Measurements from ENCODE around the gene MCC. TPM values are rescaled to one million over a fixed set of nuclear protein-coding genes. Genes with fewer than 3 reads are reported as not detected.

Gene MCC
- total RNA-seq, 1 experiment from 2014 or later: 0.60 TPM

GRCh38 chr5:113118765-113119164 lies 369.5 kb downstream of the MCC start:
- Histone ChIP-seq H3K27ac (ENCODE audit: low read depth, low read length, poor library complexity, severe bottlenecking) (no peak overlapping the region), H3K4me3 (ENCODE audit: low read depth, low read length, poor library complexity, severe bottlenecking) (no peak overlapping the region), H3K4me1 (ENCODE audit: insufficient read depth, low read length, poor library complexity, severe bottlenecking) (no peaks in the 10 kb centered on the region), H3K36me3 (ENCODE audit: insufficient read depth, low read length, poor library complexity, severe bottlenecking) (no peaks in the 10 kb centered on the region), H3K9me3 (ENCODE audit: low read depth, low read length, poor library complexity, severe bottlenecking) (no peaks in the 10 kb centered on the region), H3K27me3 (replicated peaks; ENCODE audit: insufficient read depth, low read depth, low read length, poor library complexity) (no peaks in the 10 kb centered on the region)
- ChIA-PET POLR2A (ENCODE audit: low non-redundant PET) (no interaction called here), CTCF (no interaction called here)
- intact Hi-C loops (cut with micrococcal nuclease; ENCODE audit: unreplicated experiment): no loop called here
- BruUV-seq (replicated peaks): no TSS peak
- TF ChIP-seq EZH2 (IDR thresholded peaks at IDR 0.05; ENCODE audit: borderline replicate concordance, low read depth, low read length, poor library complexity, severe bottlenecking) (no peak), CTCF (conservative IDR thresholded peaks at IDR 0.05; ENCODE audit: low read depth, low read length) (no peak)
- no peak for DNase-seq (ENCODE audit: low spot score)

DNA sequence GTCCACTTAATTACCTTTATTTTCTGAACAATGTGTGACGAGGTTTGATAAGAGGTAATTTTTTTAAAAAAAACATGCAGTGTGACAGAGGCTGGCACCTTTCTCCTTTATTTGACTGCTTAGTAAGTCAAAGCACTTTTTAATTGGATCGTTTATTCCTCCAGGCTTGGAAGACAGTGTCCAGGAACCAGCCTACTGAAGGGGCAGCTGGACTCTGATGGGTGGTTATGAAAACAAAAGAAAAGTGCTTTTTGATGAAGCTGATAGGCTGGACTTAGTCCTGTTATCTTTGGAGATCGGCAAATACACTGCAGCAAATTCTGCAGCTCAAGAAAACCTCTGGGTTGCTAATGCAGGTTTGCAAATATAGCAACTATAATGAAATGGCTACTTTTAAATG lies 370.0 kb downstream of the MCC start:
- H3K36me3 ChIP-seq (ENCODE audit: insufficient read depth, low read length, poor library complexity, severe bottlenecking): no peaks in the 10 kb centered on the region
- CTCF ChIA-PET: no interaction called here
- DNase-seq (ENCODE audit: low spot score): no peak
- H3K4me3 ChIP-seq (ENCODE audit: low read depth, low read length, poor library complexity, severe bottlenecking): no peak overlapping the region
- no peaks in the 10 kb centered on the region for H3K27me3 ChIP-seq (replicated peaks; ENCODE audit: insufficient read depth, low read depth, low read length, poor library complexity)
- no peaks in the 10 kb centered on the region for H3K9me3 ChIP-seq (ENCODE audit: low read depth, low read length, poor library complexity, severe bottlenecking)
- TF ChIP-seq EZH2 (IDR thresholded peaks at IDR 0.05; ENCODE audit: borderline replicate concordance, low read depth, low read length, poor library complexity, severe bottlenecking) (no peak), CTCF (conservative IDR thresholded peaks at IDR 0.05; ENCODE audit: low read depth, low read length) (no peak)
- intact Hi-C loops (cut with micrococcal nuclease; ENCODE audit: unreplicated experiment): no loop called here
- POLR2A ChIA-PET (ENCODE audit: low non-redundant PET): no interaction called here
- H3K27ac ChIP-seq (ENCODE audit: low read depth, low read length, poor library complexity, severe bottlenecking): no peak overlapping the region
- BruUV-seq (replicated peaks): no TSS peak
- H3K4me1 ChIP-seq (ENCODE audit: insufficient read depth, low read length, poor library complexity, severe bottlenecking): no peaks in the 10 kb centered on the region

DNA sequence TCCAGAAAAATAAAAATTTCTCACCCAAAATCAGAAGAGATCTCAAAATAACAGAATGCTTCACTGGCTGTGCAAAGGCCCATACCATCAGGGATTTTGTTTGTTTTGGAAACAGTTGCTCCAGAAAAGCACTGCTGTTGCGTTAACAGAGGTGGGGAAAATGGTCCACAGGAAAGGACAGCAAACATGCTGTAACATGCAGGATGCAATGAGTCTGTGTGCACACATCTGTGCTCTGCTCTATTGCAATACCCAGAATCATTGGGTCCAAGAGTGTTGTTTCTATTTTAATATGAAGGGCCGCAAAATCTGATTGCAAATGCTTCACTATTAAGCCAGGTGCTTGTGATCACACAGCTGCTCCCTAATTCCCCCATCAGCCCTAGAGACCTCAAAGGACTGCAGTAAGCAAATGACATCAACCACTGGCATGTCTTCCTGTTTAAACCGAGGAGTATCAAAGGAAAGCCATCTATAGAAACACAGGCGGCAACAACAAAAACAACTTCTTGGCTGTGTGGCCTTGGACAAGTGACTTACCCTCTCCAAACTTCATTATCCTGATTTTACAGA lies 370.6 kb downstream of the MCC start:
- TF ChIP-seq EZH2 (IDR thresholded peaks at IDR 0.05; ENCODE audit: borderline replicate concordance, low read depth, low read length, poor library complexity, severe bottlenecking): no peak
- no peak for TF ChIP-seq CTCF (conservative IDR thresholded peaks at IDR 0.05; ENCODE audit: low read depth, low read length)

More for the DNA sequence above, 370.6 kb downstream of the MCC start:
- CTCF ChIA-PET: no interaction called here
- Histone ChIP-seq H3K27ac (ENCODE audit: low read depth, low read length, poor library complexity, severe bottlenecking) (no peak overlapping the region), H3K36me3 (ENCODE audit: insufficient read depth, low read length, poor library complexity, severe bottlenecking) (no peaks in the 10 kb centered on the region), H3K9me3 (ENCODE audit: low read depth, low read length, poor library complexity, severe bottlenecking) (no peaks in the 10 kb centered on the region), H3K27me3 (replicated peaks; ENCODE audit: insufficient read depth, low read depth, low read length, poor library complexity) (no peaks in the 10 kb centered on the region), H3K4me3 (ENCODE audit: low read depth, low read length, poor library complexity, severe bottlenecking) (no peak overlapping the region), H3K4me1 (ENCODE audit: insufficient read depth, low read length, poor library complexity, severe bottlenecking) (no peaks in the 10 kb centered on the region)
- intact Hi-C loops (cut with micrococcal nuclease; ENCODE audit: unreplicated experiment): no loop called here
- BruUV-seq (replicated peaks): no TSS peak
- POLR2A ChIA-PET (ENCODE audit: low non-redundant PET): no interaction called here
- no peak for DNase-seq (ENCODE audit: low spot score)

All from A673 (cell line).